DOHH2 (cell line): ENCODE data around the gene DAAM2.

Source experiments
- H3F3A ChIP-seq: fragments of 200-600 bp; sonication (generic), shearing (Covaris generic); 2 replicates; pipeline ENCODE4 v1.6.0; 2016; ENCODE audit warnings: antibody characterized with exemption, mild to moderate bottlenecking; ENCODE audit not compliant: control insufficient read depth, insufficient read depth
- H3K27ac ChIP-seq: fragments of 200-600 bp; sonication (generic); 2 replicates; pipeline ENCODE4 v1.5.1; 2014; ENCODE audit warnings: low read depth, mild to moderate bottlenecking, low read length, moderate library complexity
- H3K27me3 ChIP-seq: fragments of 200-600 bp; sonication (generic); 2 replicates; pipeline ENCODE4 v1.6.1; 2014; ENCODE audit warnings: mild to moderate bottlenecking, low read length, mixed read lengths; ENCODE audit not compliant: control insufficient read depth
- H3K36me3 ChIP-seq: fragments of 200-600 bp; sonication (generic); 2 replicates; pipeline ENCODE4 v1.6.1; 2014; ENCODE audit warnings: mild to moderate bottlenecking, low read length, moderate library complexity, mixed read lengths; ENCODE audit not compliant: control insufficient read depth
- H3K4me1 ChIP-seq: fragments of 200-600 bp; sonication (generic); 2 replicates; pipeline ENCODE4 v1.6.1; 2014; ENCODE audit warnings: mild to moderate bottlenecking, low read length, mixed read lengths; ENCODE audit not compliant: control insufficient read depth
- H3K4me2 ChIP-seq: fragments of 200-600 bp; sonication (generic); 2 replicates; pipeline ENCODE4 v1.6.0; 2014; ENCODE audit warnings: mild to moderate bottlenecking, low read length, moderate library complexity
- H3K4me3 ChIP-seq: fragments of 200-600 bp; sonication (generic); 2 replicates; pipeline ENCODE4 v1.5.1; 2014; ENCODE audit warnings: mild to moderate bottlenecking, low read length, mixed read lengths
- H3K79me2 ChIP-seq: fragments of 200-600 bp; sonication (generic); 2 replicates; pipeline ENCODE4 v1.6.1; 2014; ENCODE audit warnings: mild to moderate bottlenecking, low read length, mixed read lengths; ENCODE audit not compliant: control insufficient read depth
- H3K9me2 ChIP-seq: fragments of 200-600 bp; sonication (generic); replicated peaks from 2 replicates; pipeline ENCODE4 v1.6.1; 2014; ENCODE audit warnings: mild to moderate bottlenecking, low read length, mixed read lengths; ENCODE audit not compliant: control insufficient read depth
- H3K9me3 ChIP-seq: fragments of 200-600 bp; sonication (generic); 2 replicates; pipeline ENCODE4 v1.6.1; 2014; ENCODE audit warnings: antibody characterized with exemption, low read length, mixed read lengths; ENCODE audit not compliant: control insufficient read depth, insufficient read depth
- H4K20me1 ChIP-seq: fragments of 200-600 bp; sonication (generic); 2 replicates; pipeline ENCODE4 v1.6.0; 2014; ENCODE audit warnings: low read depth, mild to moderate bottlenecking, antibody characterized with exemption, low read length, moderate library complexity; ENCODE audit not compliant: control insufficient read depth, insufficient read depth
- CTCF ChIP-seq: fragments of 200-600 bp; sonication (generic); IDR thresholded peaks from one replicate; pipeline ENCODE4 v1.5.1; 2014; ENCODE audit warnings: antibody characterized with exemption, mild to moderate bottlenecking, low read depth, low read length; ENCODE audit not compliant: poor library complexity, severe bottlenecking
- EZH2phosphoT487 ChIP-seq: fragments of 200-600 bp; sonication (generic); IDR thresholded peaks from 2 replicates; pipeline ENCODE4 v1.6.1; 2017; ENCODE audit warnings: borderline replicate concordance, mild to moderate bottlenecking, antibody characterized with exemption, low read length, moderate library complexity, mixed read lengths

Gene DAAM2

GRCh38 chr6:39830444-39830843 lies 38.3 kb downstream of the DAAM2 start:
- H3K36me3 ChIP-seq = no peaks in the 10 kb centered on the region
- H4K20me1 ChIP-seq = no peaks in the 10 kb centered on the region
- H3K4me3 ChIP-seq = no peak overlapping the region
- H3F3A ChIP-seq = no peaks in the 10 kb centered on the region
- TF ChIP-seq CTCF = no peak
- TF ChIP-seq EZH2phosphoT487 = no peak
- no peak overlapping the region for H3K4me2 ChIP-seq
- H3K9me2 ChIP-seq = no peaks in the 10 kb centered on the region
- no peak overlapping the region for H3K27ac ChIP-seq
- H3K4me1 ChIP-seq = no peaks in the 10 kb centered on the region
- no peaks in the 10 kb centered on the region for H3K27me3 ChIP-seq
- no peaks in the 10 kb centered on the region for H3K79me2 ChIP-seq
- no peaks in the 10 kb centered on the region for H3K9me3 ChIP-seq

- Histone ChIP-seq H3K36me3 (no peaks in the 10 kb centered on the region), H3K79me2 (no peaks in the 10 kb centered on the region), H3K4me1 (no peaks in the 10 kb centered on the region), H3K9me2 (no peaks in the 10 kb centered on the region; the same call in 1 of the 2 replicates), H3K9me3 (no peaks in the 10 kb centered on the region), H4K20me1 (no peaks in the 10 kb centered on the region), H3K27me3 (no peaks in the 10 kb centered on the region), H3F3A (no peaks in the 10 kb centered on the region), H3K27ac (no peak overlapping the region), H3K4me2 (no peak overlapping the region), H3K4me3 (no peak overlapping the region)
- TF ChIP-seq CTCF (no peak), EZH2phosphoT487 (no peak)
Measured at GRCh38 chr6:39831701-39832100, 39.5 kb downstream of the DAAM2 start.

GRCh38 chr6:39834278-39834677 lies 42.1 kb downstream of the DAAM2 start:
- Histone ChIP-seq H3K79me2 (no peaks in the 10 kb centered on the region), H3K4me2 (no peak overlapping the region), H3F3A (no peaks in the 10 kb centered on the region), H3K4me3 (no peak overlapping the region), H3K27ac (no peak overlapping the region), H3K9me3 (no peaks in the 10 kb centered on the region), H4K20me1 (no peaks in the 10 kb centered on the region), H3K27me3 (no peaks in the 10 kb centered on the region), H3K9me2 (no peaks in the 10 kb centered on the region; the same call in 1 of the 2 replicates), H3K36me3 (no peaks in the 10 kb centered on the region), H3K4me1 (no peaks in the 10 kb centered on the region)
- TF ChIP-seq CTCF (no peak), EZH2phosphoT487 (no peak)
